Measurements from ENCODE around the gene AUTS2.

The AUTS2 gene

DNA sequence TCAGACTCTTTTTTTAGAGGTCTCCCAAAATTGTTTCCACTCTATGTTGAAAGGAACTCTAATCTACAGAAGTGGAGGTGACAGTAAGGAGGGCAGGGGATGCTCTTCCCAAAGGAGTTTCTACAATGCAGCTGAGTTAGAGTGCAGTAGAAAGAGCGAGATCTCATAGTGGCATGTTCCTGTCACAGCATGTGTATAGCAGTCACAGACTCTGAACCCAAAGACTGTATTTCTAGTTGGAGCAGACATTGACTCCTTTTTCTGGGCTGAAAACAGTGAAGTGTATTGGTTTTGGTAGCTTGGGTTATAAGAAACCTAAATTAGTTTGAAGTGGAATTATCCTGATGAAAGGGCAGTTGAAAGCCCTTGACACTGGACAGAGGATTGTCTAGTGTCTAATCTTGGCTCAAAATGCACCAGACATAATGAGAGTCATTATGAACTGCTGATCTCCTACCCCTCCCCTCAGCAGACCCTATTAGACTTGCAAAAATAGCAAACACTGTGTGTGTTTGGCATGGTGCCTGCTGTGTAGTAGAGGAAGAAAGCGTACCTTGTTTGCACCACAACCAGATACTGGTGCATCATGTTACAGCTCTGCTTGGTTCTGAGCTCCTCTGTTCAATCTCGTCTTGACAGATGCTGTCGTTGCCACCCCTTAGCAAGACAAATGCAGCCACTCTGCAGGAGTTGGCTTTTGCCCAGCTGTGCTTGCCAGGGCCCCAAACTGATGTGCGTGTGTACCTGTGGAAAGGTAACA is 336.0 kb downstream of the AUTS2 start:
- no peak for DNase-seq (ENCODE audit: low read depth, low spot score)

DNA sequence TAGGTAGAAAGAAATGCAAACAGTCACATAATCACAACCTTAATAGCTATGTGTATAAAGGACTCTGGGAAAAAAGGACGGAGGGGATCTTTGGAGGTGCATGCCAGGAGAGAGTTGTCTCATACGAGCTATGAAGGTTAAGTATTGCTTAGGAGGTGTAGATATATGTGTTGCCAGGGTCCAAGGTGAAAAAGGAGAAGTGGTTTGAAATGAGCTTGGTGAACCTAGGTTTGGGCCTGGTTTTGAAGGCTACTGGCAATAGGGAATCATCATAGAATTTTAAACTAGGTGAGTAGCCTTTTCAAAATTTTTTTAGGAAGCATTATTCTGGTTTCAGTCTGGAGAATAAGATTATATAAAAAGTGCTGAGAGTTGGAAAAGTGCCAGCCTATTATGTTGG is 336.8 kb downstream of the AUTS2 start:
- no peak for DNase-seq (ENCODE audit: low read depth, low spot score)

DNA sequence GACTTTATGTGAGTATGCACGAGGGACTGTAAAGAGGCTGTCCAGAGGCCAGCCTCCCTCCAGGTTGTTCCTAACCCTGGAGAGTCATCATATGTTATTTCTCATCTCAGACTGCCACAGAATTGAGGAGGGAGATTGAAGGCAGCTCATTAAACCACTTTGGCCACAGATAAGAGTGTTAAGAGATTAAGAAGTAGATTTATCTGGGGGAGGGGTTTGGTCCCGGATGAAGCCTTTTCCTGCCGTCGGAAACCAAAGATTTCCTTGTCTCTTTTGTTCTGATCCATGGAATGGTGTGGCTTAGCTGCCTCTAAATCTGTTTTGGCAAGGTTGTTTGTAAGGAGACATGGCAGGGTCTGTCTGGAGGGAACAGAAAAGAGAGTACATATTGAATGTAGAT is 338.8 kb downstream of the AUTS2 start:
- DNase-seq (ENCODE audit: low read depth, low spot score): no peak

DNA sequence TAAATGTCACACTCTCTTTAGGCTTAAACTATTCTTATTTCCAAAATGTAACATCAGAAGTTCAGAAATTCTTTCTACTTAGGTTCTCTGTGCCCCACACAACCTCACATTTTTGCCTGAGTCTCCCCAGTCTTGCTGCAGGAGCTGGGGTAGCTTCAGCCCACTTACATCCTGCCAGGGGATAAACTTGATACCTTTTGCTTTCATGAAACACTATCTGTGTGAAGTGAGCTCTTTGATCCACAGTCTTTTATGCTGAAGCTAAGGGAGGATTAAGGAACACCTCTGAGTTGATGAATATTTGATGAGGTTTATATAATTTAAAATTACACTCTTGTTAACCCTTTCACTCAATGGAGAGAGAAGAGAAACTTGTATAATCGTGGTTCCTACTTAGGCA is 341.0 kb downstream of the AUTS2 start:
- DNase-seq (ENCODE audit: low read depth, low spot score): no peak

DNA sequence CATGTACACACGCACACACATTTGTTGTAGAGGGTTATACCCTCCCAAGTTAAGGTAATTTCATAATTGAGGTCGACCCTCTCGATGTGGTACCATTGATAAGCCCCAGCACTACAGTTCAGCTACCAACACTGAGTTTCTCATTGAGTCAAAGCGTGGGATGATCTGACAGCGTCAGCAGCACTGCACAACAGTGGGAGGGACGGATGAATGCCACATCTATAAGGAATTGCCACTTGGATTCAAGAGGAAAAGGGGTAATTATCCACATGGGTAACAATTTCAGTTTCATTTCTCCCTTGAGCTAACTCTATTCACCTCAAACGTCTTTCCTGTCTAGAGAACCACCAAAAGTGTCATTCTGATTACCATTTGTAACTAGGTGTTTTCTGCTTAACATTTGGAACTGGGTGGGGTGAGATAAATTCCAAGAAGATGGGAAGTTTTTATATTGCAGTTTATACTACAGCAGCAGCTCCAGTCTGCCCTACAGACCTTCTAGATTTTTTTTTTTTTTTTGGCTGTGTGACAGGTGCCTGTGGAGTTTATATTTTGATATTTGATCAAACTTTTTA is 342.9 kb downstream of the AUTS2 start:
- no peak for DNase-seq (ENCODE audit: low read depth, low spot score)

DNA sequence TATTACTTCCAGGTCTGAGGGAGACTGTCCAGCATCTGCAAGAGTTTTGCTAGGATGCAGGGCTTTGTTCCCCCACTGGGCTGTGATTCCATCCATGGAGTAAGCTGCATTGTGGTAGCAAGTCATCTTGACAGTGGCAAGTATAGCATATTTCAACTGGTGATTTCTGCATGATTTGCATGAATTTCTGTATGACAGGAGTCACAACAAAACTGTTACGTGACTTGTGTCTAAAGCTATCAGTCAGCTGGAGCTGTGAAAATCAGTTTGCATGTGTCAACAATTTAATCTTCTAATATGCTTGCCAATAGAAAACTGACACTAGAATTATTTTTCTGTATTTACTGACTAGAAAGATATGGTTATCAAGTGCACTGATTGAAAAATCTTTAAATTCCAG is 344.3 kb downstream of the AUTS2 start:
- DNase-seq (ENCODE audit: low read depth, low spot score): no peak

DNA sequence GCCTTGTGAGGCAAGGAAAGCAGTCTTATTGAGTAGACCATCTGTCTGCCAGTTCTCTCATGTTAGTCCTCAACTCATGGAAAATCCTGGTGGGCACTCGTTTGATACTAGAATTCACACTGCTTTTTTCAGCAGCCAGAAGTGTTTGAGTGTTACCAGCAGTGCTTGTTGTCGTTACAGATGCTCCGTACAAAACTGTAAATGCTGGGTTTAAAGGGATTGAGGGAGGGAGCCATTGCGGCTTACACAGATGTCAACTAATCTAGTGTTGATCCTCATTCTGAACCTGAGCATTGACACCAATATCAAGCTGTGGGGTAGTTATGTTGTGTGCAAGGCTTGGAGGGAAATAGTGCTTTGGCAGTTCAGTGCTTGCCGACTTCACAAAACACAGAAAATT is 348.6 kb downstream of the AUTS2 start:
- DNase-seq (ENCODE audit: low read depth, low spot score): no peak

DNA sequence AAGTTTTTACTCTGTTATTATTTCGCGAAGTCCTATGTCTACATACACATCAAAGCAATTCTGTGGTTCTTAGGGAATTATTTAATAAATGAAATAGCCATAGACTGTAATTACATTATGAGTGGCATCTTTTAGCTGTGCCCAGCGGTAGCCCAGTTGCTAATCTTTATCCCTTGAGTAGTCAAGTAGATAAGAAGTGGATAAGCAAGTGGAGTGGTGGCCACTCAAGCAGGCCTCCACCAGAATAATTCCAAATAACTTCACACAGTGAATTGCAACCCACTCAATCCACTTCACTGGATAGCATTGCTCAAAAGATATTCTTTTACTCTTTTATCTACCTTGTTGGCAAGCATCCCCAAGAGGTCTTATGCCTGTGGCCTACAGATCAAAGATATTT is 349.7 kb downstream of the AUTS2 start:
- DNase-seq (ENCODE audit: low read depth, low spot score): no peak

DNA sequence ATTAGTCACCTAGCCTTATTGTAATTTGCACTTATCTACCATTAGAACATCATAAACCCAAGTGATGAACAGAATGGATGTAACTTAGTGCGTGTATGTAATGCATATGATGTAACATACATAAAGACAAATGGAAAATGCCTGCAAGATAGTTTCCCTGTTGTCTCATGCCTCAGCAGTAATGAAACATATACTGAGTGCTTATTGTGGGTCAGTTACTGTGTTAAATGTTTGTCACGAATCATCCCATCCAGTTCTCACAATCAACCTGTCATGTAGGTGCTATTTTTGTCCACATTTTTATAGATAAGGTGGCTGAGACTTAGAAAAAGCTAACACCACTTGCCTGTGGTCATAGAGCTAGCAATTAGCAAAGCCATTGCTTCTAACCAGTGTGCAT is 350.8 kb downstream of the AUTS2 start:
- DNase-seq (ENCODE audit: low read depth, low spot score): no peak

DNA sequence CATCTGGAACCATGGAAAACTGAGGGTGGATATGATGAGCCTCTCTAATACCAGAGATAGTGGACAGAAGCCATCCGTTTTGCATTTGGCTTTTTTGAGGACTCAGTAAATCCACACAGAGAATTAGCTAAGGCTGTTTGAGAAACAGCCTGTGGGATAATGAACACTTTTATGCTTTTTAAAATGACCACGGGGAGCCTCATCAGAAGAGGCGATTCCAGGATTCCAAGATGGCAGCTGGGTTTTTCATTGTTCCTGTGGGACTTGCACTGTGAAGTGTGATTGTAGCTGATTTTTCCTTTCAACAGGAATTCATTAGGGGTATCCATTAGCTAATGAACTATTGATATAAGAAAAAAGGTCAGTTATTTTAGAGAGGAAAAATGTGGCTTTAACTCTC is 353.2 kb downstream of the AUTS2 start:
- no peak for DNase-seq (ENCODE audit: low read depth, low spot score)

DNA sequence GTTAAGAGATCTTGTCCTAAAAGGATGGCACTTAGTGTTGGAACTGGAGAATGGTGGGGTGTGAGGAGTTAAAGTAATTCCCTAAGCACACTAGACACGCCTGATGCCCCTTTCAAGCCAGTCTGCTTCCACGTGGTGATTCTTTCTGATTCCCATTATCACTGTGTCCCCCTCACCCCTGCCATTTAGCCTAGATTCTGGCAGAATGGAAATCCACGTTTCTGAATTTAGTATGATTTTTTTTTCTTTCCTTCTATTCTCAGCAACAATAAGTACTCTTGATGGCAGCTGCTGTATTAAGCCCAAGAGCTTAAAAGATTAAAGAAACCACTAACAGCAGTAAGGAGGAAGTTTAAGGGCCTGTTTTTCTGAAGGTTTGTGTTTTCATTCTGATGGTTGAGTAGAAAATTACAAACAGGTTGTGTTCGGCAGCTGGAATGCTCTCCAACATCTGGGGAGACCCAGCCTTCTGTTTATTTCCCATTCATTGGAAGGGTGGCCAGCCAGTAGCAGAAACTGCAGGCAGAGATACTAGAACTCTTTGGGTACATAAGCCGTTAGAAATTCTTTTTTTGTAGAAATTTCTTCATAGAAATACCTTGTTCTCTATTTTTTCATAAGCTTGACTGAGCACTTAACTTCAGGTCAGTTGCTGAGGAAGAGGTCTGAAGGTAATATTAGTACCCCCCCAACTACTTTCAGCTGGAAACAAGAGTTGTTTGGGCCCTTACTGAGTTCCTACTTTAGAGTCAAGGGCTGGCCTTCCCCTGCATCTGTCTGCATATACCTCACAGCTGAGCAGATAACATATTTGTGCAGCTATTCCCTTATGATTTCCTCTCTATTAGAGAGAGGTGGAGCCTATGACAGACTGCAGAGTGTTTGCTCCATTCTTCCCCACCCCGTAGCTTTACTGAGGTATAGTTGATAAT is 355.1 kb downstream of the AUTS2 start:
- no peak for DNase-seq (ENCODE audit: low read depth, low spot score)

DNA sequence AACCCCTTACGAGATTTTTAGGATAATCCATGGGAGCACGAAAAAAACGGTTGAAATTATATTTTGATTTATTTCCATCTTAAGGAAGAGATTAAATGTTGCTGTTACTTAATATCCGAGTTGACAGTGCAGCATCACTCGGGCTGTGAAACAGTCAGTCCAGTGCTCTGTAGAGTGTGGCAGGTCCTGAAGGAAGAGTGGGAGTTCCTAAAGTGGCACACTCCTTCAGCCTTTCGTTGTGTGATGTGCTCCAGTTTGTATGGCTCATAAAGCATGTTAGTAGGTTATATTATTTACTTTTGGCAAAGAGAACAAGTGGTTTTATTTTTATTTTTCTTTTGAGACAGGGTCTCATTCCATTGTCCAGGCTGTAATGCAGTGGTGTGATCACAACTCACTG is 358.3 kb downstream of the AUTS2 start:
- no peak for DNase-seq (ENCODE audit: low read depth, low spot score)

DNA sequence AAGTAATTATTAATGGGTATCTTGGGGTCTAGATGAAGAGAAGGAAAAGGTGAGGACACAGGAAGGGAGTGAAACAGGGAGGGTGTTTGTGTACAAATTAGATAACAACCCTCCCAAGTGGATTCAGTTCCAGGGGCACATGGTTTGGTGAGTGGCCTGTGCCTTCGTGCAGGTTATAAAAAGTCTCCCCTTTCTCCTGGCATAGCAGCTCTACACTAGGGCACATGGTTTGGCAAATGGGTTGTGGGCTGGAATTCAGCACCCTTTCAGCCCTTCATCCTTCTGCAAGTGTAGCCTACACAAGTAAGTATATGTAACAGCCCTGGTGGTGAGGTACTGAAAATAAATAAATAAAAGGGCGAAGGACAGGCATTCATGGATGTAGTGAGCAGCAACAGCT is 359.4 kb downstream of the AUTS2 start:
- no peak for DNase-seq (ENCODE audit: low read depth, low spot score)

DNA sequence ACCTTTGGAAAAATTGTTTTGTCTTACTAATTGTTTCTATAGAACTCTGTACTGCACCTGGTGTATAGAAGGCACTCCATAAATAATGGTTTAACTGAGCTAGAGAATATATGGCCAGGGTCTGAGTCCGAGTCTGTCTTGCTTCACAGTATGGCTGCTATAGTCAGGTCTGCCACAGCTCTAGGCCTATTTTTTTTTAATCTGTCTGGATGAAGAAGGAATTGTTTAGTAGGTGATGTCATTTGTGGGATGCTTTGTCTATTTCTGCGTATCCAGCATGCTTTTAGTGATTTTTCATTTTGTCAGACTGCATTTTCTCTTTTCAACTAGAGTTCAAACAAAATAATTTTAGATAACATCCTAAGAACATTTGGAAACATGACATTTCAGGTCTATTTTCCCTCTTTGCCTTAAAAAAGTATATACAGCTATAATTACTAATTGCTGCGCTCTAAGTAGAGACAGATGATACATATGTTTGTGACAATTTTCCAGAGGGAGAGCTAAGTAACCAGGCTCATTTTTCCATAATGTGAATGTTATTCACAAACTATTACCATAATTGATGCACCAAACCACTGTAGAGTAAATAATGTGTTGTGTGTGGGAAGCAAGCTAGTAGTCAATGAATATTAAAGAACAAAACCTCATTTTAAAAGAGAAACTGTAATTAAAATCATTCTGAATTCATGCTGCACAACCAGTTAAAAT is 361.7 kb downstream of the AUTS2 start:
- no peak for DNase-seq (ENCODE audit: low read depth, low spot score)

DNA sequence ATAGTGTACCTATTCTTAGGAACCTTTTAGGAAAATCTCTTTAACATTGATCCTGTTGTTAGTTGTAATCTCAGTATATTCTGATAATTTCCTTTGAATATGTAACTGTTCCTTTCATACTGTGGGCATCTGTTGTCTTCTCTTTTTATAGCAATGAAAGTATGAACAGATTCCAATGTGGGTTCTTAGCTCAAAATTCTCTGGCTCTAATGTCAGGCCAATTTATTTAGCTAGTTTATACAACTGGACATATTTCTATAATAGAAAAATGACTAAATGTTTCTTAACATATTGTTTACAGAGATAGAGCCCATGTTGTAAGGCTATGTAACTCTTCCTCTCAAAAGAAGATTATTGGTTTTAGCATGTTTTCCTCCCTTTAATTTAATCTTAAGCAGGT is 363.2 kb downstream of the AUTS2 start:
- no peak for DNase-seq (ENCODE audit: low read depth, low spot score)

DNA sequence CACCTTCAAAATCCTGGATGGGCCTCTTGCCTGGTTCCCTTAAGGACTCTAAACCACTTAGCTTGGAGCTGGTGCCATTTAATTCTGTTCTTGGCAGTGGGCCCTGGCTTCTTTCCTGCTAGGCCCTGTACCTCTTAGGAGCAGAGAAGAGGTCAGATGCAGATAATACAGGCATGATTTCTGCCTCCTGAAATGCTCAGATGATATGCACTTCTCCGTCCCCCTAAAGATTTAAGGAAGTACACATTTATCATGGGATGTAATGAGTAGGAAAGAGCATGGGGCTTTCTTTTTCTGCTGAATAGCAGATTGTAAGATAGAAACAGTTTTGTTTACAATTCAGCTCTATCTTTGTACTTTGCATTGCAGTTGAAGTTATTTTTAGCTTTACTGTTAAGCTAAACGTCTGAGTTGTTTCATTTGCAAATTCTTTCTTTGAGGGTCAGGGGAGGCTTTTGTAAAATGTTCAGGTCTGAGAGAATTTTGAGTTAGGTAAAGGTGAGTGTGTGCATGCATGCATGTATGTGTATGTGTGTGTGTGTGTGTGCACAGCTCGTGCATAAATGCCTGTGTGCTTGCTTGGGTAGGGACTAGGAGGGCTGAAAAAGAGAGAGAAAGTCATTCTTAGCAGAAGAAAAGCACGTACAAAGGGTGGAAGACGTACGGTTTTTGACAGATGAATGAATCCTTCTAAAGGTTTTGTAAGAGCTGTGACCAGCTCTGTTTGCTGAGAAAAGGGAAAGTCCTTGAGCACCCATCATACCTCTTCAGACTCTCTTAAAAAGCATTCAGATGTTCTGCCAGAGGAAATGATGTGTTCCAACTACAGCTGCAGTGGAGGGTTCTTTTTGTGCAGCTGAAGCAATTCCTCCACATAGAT is 364.2 kb downstream of the AUTS2 start:
- DNase-seq (ENCODE audit: low read depth, low spot score): no peak

DNA sequence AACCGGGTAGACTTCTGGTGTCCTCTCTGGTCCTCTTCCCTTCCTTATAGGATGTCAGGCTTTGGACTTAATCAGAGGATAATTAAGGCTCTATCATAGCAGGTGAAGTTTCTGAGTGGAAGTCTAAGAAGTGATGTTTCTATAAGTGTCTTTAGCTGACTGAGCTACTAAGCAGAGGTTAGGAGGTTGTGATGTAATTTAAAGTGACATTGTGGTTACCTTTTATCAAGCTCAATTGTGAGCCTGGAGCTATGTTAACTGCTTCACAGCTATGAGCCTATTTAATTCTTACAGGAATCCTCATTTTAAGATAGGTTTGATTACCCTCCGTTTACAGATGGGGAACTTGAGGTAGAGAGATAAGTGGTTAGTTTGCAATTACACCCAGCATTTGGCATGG is 365.1 kb downstream of the AUTS2 start:
- no peak for DNase-seq (ENCODE audit: low read depth, low spot score)

DNA sequence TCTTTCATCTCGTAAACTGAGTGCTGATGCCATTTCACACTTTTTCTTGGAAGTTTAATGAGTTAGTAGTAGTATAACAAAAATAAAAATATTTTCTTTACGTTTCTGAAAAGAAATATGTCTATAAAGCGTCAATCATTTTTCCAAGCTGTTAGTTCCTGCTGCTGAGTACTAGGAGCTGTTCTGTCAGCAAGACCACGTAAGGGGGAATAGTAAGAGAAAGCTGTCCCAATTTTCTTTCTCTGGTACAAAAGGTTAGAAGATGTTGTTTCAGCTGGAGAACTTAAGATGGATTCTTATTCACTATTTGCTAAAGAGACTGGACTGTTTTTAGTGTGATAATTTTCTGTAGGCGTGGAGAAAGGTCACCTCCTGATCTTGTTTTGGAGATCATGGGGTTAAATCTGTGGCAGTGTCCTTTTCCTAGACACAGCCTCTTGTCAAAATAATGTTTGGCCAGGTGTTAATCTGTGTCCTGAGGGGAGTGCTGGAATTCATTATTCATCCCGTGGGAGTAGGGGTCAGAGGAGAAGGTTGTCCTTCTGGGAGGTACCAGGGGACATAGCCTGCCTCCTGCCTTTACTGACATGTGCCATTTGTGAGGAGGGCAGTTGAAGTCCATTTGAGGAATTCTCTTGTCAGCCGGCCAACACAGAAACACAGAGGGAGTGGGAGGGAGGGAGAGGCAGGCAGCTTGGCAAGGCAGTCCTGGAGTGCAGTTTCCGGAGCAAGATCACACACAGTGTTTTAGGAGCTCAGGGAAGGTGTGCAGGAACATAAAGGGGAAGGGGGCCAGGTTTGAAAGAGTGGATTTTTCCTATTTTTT is 368.7 kb downstream of the AUTS2 start:
- no peak for DNase-seq (ENCODE audit: low read depth, low spot score)

DNA sequence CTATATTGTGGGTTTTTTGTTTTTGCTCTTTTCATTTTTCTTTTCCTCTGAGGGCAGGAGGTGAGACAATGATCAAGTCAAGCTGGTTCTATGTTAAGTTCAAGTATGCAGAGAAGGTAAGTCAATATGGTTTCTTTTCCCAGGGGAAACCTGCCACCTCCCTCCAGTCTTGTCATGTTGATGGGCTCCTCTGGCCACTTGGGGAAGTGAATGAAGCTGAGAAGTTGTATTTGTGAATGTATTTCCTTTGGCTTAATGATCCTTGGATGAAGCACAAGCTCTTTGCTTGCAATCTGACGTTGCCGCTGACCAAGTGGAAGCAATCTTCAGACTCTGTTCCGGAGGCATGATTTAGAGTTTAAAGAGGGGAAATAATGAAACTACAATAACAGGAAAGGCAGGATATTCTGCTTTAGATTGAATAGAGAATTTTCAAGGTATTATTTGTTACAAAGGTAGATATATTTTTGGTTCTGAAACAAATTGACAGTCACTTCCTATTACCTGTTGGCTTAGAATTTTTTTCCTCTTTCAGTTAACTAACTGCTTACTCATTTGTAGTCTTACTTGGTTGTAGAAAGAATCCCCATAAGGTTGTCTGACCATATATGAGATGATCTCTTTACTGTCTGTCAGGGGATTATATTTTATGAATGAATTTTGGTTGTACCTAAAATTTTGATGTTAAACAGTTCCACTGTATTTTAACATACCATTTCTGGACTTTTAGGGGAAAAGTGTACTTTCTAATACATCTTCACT is 369.6 kb downstream of the AUTS2 start:
- DNase-seq (ENCODE audit: low read depth, low spot score): no peak
